Measurements from ENCODE around the gene RAB11FIP3.

DNA sequence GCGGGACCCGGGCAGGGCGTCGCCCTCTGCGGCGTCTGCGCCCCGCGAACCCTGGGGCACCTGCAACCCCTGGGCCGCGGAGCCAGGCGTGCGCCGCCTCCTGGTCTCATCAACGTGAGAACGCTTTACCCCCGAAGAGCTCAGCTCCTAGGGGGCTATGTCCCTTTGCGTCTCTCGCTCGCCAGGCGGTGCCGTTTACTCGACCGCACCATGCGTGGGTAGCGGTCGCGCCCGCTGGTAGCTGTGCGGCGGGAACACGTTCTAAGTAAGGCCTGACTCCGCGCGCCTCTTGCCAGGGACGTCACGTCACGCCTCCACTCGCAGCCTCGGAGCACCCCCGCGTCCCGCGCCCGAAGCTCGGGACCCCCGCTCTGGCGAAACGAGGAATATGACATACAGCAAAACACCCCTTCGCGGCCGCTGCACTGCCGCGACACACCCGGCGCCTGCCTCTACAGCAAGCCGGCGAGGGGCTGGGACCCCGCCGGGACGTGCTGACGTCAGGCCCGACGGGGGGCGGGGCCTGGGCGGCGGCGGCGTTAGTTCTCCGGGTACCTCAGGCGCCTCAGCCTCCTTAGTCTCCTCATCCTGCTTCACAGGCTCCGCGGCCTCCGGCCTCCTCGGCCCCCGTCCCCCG lies at the start of gene RAB11FIP3:
- TF ChIP-seq, protein P1, sequence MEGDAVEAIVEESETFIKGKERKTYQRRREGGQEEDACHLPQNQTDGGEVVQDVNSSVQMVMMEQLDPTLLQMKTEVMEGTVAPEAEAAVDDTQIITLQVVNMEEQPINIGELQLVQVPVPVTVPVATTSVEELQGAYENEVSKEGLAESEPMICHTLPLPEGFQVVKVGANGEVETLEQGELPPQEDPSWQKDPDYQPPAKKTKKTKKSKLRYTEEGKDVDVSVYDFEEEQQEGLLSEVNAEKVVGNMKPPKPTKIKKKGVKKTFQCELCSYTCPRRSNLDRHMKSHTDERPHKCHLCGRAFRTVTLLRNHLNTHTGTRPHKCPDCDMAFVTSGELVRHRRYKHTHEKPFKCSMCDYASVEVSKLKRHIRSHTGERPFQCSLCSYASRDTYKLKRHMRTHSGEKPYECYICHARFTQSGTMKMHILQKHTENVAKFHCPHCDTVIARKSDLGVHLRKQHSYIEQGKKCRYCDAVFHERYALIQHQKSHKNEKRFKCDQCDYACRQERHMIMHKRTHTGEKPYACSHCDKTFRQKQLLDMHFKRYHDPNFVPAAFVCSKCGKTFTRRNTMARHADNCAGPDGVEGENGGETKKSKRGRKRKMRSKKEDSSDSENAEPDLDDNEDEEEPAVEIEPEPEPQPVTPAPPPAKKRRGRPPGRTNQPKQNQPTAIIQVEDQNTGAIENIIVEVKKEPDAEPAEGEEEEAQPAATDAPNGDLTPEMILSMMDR (IDR thresholded peaks at IDR 0.05; ENCODE audit: low read length): peak; percentile 32
- no peak for TF ChIP-seq EZH2 (optimal IDR thresholded peaks at IDR 0.05; ENCODE audit: low read depth, low read length)
- TF ChIP-seq EZH2phosphoT487 (IDR thresholded peaks at IDR 0.05; ENCODE audit: low read length): no peak
